Cardiac septum (tissue), 1 donor: ENCODE data around the gene AGBL4. TPM values are rescaled to one million over a fixed set of nuclear protein-coding genes. Genes with fewer than 3 reads are reported as not detected.

Source experiments
- DNase-seq: peaks from one replicate; pipeline ENCODE4 v3.0.0-alpha.2; 2020; ENCODE audit warnings: low spot score
- intact Hi-C: fragments of 100-400 bp; cut with DNase I; formaldehyde crosslinking; loops from one replicate; pipeline ENCODE4 v1.14.0; 2022
- total RNA-seq: library from RNA; stranded (reverse); fragmentation: NEBNext Ultra II Directional; extraction: Animal tissue kit (Norgen Biotek cat#: 25700); gene quantifications from one replicate; pipeline ENCODE4 v1.2.1, GENCODE V29; 2021
- donor health status: DM: no; HTN: no; CAD: no.

AGBL4 gene
- total RNA-seq, 1 donor from 2014 or later, result 0.32 TPM

GRCh38 chr1:48718705-48719104 lies 1305.0 kb downstream of the AGBL4 start:
- DNase-seq, result no peak
- intact Hi-C loops, result no loop called here

GRCh38 chr1:48718116-48718630 lies 1305.6 kb downstream of the AGBL4 start:
- intact Hi-C loops, result no loop called here
- DNase-seq, result no peak

GRCh38 chr1:48717082-48717481 lies 1306.7 kb downstream of the AGBL4 start:
- intact Hi-C loops, result no loop called here
- no peak for DNase-seq

GRCh38 chr1:48715921-48716320 lies 1307.8 kb downstream of the AGBL4 start:
- intact Hi-C loops, result no loop called here
- no peak for DNase-seq

GRCh38 chr1:48710915-48711314 lies 1312.8 kb downstream of the AGBL4 start:
- intact Hi-C loops, result no loop called here

GRCh38 chr1:48710318-48710717 lies 1313.4 kb downstream of the AGBL4 start:
- intact Hi-C loops, result no loop called here
- no peak for DNase-seq

More at GRCh38 chr1:48710915-48711314, 1312.8 kb downstream of the AGBL4 start:
- no peak for DNase-seq

GRCh38 chr1:48704736-48705135 lies 1319.0 kb downstream of the AGBL4 start:
- intact Hi-C loops, result no loop called here
- no peak for DNase-seq

GRCh38 chr1:48701445-48701844 lies 1322.3 kb downstream of the AGBL4 start:
- intact Hi-C loops, result no loop called here

GRCh38 chr1:48697066-48697707 lies 1326.6 kb downstream of the AGBL4 start:
- intact Hi-C loops, result no loop called here
- DNase-seq, result peak; percentile 63

More at GRCh38 chr1:48701445-48701844, 1322.3 kb downstream of the AGBL4 start:
- DNase-seq, result no peak

GRCh38 chr1:48695161-48695560 lies 1328.6 kb downstream of the AGBL4 start:
- intact Hi-C loops, result no loop called here
- peak; percentile 43 for DNase-seq

GRCh38 chr1:48693674-48694320 lies 1330.0 kb downstream of the AGBL4 start:
- intact Hi-C loops, result no loop called here
- DNase-seq, result peak; percentile 5

GRCh38 chr1:48693180-48693579 lies 1330.6 kb downstream of the AGBL4 start:
- intact Hi-C loops, result no loop called here
- peak; percentile 69 for DNase-seq

- intact Hi-C loops, result no loop called here
- DNase-seq, result peak; percentile 53
These were observed 1331.5 kb downstream of the AGBL4 start for GRCh38 chr1:48692235-48692634.

GRCh38 chr1:48691429-48692001 lies 1332.2 kb downstream of the AGBL4 start:
- DNase-seq, result peak; percentile 17

GRCh38 chr1:48688102-48688760 lies 1335.5 kb downstream of the AGBL4 start:
- DNase-seq, result no peak
- intact Hi-C loops, result no loop called here

More at GRCh38 chr1:48691429-48692001, 1332.2 kb downstream of the AGBL4 start:
- intact Hi-C loops, result no loop called here

- intact Hi-C loops, result no loop called here
- DNase-seq, result no peak
These were observed 1336.3 kb downstream of the AGBL4 start for GRCh38 chr1:48687282-48688045.

GRCh38 chr1:48686159-48686558 lies 1337.6 kb downstream of the AGBL4 start:
- intact Hi-C loops, result no loop called here
- DNase-seq, result no peak

GRCh38 chr1:48684381-48684780 lies 1339.4 kb downstream of the AGBL4 start:
- DNase-seq, result no peak
- intact Hi-C loops, result no loop called here

GRCh38 chr1:48683839-48684238 lies 1339.9 kb downstream of the AGBL4 start:
- no peak for DNase-seq
- intact Hi-C loops, result no loop called here
